DOHH2 (cell line): ENCODE measurements around the gene LAMC1.
"Not testable (repeated sequence)": the region's sequence is repeated elsewhere in the genome, so short reads cannot be mapped to it uniquely, and the experiment has no call there.

Experiments
- H3F3A ChIP-seq: fragments of 200-600 bp; sonication (generic), shearing (Covaris generic); 2 replicates; pipeline ENCODE4 v1.6.0; 2016; ENCODE audit warnings: antibody characterized with exemption, mild to moderate bottlenecking; ENCODE audit not compliant: control insufficient read depth, insufficient read depth
- H3K27ac ChIP-seq: fragments of 200-600 bp; sonication (generic); 2 replicates; pipeline ENCODE4 v1.5.1; 2014; ENCODE audit warnings: low read depth, mild to moderate bottlenecking, low read length, moderate library complexity
- H3K27me3 ChIP-seq: fragments of 200-600 bp; sonication (generic); 2 replicates; pipeline ENCODE4 v1.6.1; 2014; ENCODE audit warnings: mild to moderate bottlenecking, low read length, mixed read lengths; ENCODE audit not compliant: control insufficient read depth
- H3K36me3 ChIP-seq: fragments of 200-600 bp; sonication (generic); 2 replicates; pipeline ENCODE4 v1.6.1; 2014; ENCODE audit warnings: mild to moderate bottlenecking, low read length, moderate library complexity, mixed read lengths; ENCODE audit not compliant: control insufficient read depth
- H3K4me1 ChIP-seq: fragments of 200-600 bp; sonication (generic); 2 replicates; pipeline ENCODE4 v1.6.1; 2014; ENCODE audit warnings: mild to moderate bottlenecking, low read length, mixed read lengths; ENCODE audit not compliant: control insufficient read depth
- H3K4me2 ChIP-seq: fragments of 200-600 bp; sonication (generic); 2 replicates; pipeline ENCODE4 v1.6.0; 2014; ENCODE audit warnings: mild to moderate bottlenecking, low read length, moderate library complexity
- H3K4me3 ChIP-seq: fragments of 200-600 bp; sonication (generic); 2 replicates; pipeline ENCODE4 v1.5.1; 2014; ENCODE audit warnings: mild to moderate bottlenecking, low read length, mixed read lengths
- H3K79me2 ChIP-seq: fragments of 200-600 bp; sonication (generic); 2 replicates; pipeline ENCODE4 v1.6.1; 2014; ENCODE audit warnings: mild to moderate bottlenecking, low read length, mixed read lengths; ENCODE audit not compliant: control insufficient read depth
- H3K9me2 ChIP-seq: fragments of 200-600 bp; sonication (generic); replicated peaks from 2 replicates; pipeline ENCODE4 v1.6.1; 2014; ENCODE audit warnings: mild to moderate bottlenecking, low read length, mixed read lengths; ENCODE audit not compliant: control insufficient read depth
- H3K9me3 ChIP-seq: fragments of 200-600 bp; sonication (generic); 2 replicates; pipeline ENCODE4 v1.6.1; 2014; ENCODE audit warnings: antibody characterized with exemption, low read length, mixed read lengths; ENCODE audit not compliant: control insufficient read depth, insufficient read depth
- H4K20me1 ChIP-seq: fragments of 200-600 bp; sonication (generic); 2 replicates; pipeline ENCODE4 v1.6.0; 2014; ENCODE audit warnings: low read depth, mild to moderate bottlenecking, antibody characterized with exemption, low read length, moderate library complexity; ENCODE audit not compliant: control insufficient read depth, insufficient read depth
- EZH2phosphoT487 ChIP-seq: fragments of 200-600 bp; sonication (generic); IDR thresholded peaks from 2 replicates; pipeline ENCODE4 v1.6.1; 2017; ENCODE audit warnings: borderline replicate concordance, mild to moderate bottlenecking, antibody characterized with exemption, low read length, moderate library complexity, mixed read lengths
- TF ChIP-seq, protein P1 (sequence below): fragments of 200-600 bp; sonication (generic); IDR thresholded peaks from one replicate; pipeline ENCODE4 v1.5.1; 2014; ENCODE audit warnings: antibody characterized with exemption, mild to moderate bottlenecking, low read depth, low read length; ENCODE audit not compliant: poor library complexity, severe bottlenecking

The LAMC1 gene

DNA sequence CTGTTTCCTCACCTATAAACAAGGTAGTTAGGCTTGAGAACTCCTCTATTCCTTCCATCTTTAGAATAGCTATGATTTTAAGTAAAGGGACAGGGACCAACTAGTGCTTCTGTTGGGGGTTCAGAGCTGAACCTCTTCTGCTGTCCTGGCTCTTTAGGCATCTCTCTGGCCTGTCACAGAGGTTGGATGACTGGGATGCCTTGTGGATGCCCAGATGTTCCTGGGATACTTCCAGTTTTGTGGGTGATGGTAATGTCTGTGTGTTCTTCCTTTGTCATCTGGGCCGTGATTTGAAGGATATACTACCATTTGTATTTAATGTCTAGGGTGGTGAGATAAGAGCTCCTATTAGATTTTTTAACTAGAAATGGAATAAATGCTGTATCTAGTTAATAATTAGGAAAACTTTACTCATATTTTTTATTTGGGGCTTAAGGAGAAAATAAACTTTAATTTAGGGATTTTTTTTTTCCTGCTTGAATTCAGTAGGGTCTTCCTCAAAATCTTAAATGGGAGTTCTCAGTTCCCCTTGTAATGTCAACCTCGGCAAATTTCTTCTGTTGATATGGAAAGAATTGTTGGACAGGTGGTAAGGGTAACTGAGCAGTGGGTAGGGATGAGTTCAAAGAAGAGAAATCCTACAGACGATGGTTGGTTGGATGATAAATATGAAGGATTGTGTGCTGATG is 47.2 kb downstream of the LAMC1 start:
- H3K36me3 ChIP-seq = no peaks in the 10 kb centered on the region
- H3K9me2 ChIP-seq = no peaks in the 10 kb centered on the region
- peak overlapping the region; percentile 76 for H3K4me3 ChIP-seq
- H3K4me2 ChIP-seq = peak overlapping the region; percentile 99
- TF ChIP-seq EZH2phosphoT487 = no peak
- TF ChIP-seq, protein P1, sequence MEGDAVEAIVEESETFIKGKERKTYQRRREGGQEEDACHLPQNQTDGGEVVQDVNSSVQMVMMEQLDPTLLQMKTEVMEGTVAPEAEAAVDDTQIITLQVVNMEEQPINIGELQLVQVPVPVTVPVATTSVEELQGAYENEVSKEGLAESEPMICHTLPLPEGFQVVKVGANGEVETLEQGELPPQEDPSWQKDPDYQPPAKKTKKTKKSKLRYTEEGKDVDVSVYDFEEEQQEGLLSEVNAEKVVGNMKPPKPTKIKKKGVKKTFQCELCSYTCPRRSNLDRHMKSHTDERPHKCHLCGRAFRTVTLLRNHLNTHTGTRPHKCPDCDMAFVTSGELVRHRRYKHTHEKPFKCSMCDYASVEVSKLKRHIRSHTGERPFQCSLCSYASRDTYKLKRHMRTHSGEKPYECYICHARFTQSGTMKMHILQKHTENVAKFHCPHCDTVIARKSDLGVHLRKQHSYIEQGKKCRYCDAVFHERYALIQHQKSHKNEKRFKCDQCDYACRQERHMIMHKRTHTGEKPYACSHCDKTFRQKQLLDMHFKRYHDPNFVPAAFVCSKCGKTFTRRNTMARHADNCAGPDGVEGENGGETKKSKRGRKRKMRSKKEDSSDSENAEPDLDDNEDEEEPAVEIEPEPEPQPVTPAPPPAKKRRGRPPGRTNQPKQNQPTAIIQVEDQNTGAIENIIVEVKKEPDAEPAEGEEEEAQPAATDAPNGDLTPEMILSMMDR = no peak
- H3K79me2 ChIP-seq = peaks cover 21% of the 10 kb centered on the region
- H3K9me3 ChIP-seq = no peaks in the 10 kb centered on the region
- H3K4me1 ChIP-seq = peaks cover 63% of the 10 kb centered on the region
- peaks cover 16% of the 10 kb centered on the region for H3F3A ChIP-seq
- no peaks in the 10 kb centered on the region for H3K27me3 ChIP-seq
- peak overlapping the region; percentile 94 for H3K27ac ChIP-seq
- H4K20me1 ChIP-seq = 0 out of 2 replicates have a peak, but pooled peaks cover 5% of the 10 kb centered on the region

DNA sequence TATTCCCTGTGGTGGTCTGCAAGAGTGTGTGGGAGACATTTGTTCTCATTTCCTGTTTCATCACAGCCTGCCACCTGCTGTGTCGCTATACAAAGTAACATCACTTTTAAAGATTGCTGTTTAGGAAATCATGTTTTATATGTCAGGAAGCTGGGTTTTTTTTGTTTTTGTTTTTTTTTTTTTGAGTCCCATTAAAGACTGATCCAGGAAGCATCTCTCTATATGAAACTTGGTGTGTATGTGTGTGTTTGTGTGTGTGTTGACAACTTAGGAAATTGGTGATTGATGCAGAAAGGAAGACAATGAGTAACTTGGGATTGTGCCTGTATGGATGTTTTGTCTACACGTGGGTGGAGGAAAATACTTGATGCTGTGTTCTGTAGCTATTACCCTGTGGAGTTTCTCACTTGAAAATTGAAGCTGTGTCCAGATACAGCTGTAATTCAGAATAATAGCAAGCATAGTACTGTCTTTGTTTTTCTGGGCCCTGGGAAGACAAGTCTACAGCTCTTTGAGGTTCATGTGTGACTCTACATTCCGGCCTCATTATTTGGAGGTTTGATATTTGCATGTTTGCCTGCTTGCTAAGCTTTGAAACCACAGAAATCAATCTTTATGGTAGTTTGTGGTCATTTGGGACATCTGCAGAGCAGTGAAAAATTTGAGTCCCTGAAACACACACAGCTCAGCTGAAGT is 47.9 kb downstream of the LAMC1 start:
- Histone ChIP-seq H3K4me1 (peaks cover 70% of the 10 kb centered on the region), H3K27ac (peak overlapping the region; percentile 94), H3K79me2 (peaks cover 25% of the 10 kb centered on the region), H4K20me1 (0 out of 2 replicates have a peak, but pooled peaks cover 5% of the 10 kb centered on the region), H3F3A (peaks cover 16% of the 10 kb centered on the region), H3K4me2 (peak overlapping the region; percentile 99), H3K9me2 (no peaks in the 10 kb centered on the region), H3K27me3 (no peaks in the 10 kb centered on the region; the same call in 1 of the 2 replicates), H3K4me3 (peak overlapping the region; percentile 76), H3K9me3 (no peaks in the 10 kb centered on the region), H3K36me3 (no peaks in the 10 kb centered on the region)
- TF ChIP-seq EZH2phosphoT487 = no peak
- TF ChIP-seq, protein P1 = no peak

DNA sequence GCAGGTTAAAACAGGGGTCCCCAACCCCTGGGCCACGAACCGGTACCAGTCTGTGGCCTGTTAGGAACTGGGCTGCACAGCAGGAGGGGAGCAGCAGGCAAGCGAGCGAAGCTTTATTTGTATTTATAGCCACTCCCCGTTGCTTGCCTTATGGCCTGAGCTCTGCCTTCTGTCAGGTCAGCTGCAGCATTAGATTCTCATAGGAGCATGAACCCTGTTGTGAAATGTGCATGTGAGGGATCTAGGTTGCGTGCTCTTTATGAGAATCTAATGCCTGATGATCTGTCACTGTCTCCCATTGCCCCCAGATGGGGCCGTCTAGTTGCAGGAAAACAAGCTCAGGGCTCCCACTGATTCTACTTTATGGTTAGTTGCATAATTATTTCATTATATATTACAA is 49.4 kb downstream of the LAMC1 start:
- not testable (repeated sequence) for H4K20me1 ChIP-seq, H3K9me2 ChIP-seq, H3K36me3 ChIP-seq, H3K27me3 ChIP-seq, H3K9me3 ChIP-seq
- Histone ChIP-seq H3K79me2 (peaks cover 32% of the 10 kb centered on the region), H3K27ac (peak overlapping the region; percentile 94; the same call in 1 of the 2 replicates), H3K4me2 (peak overlapping the region; percentile 99), H3K4me1 (peaks cover 70% of the 10 kb centered on the region), H3K4me3 (peak overlapping the region; percentile 76), H3F3A (peaks cover 16% of the 10 kb centered on the region)

DNA sequence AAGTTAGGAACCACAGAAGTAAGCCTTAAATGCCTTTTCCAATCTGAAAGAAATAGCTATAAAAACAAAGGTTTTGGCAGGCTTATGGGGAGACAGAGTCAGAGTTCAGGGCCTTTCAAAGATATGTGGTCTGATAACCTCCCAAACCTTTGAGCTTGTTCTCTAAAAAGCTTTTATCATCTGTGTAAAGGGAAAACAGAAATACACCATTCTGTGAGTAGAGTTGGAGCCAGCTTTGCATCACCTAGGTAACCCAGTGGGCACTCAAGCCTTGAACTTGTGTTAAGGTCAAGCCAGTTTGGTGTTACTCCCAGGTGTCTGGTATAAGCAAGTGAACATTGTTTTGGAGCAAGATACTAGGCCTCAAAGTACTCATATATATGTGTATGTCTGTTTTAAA is 50.1 kb downstream of the LAMC1 start:
- Histone ChIP-seq H3F3A (peaks cover 16% of the 10 kb centered on the region), H3K4me3 (no peak overlapping the region), H3K4me1 (peaks cover 66% of the 10 kb centered on the region), H3K27me3 (peaks cover 4% of the 10 kb centered on the region; the same call in 1 of the 2 replicates), H3K9me2 (no peaks in the 10 kb centered on the region), H3K36me3 (no peaks in the 10 kb centered on the region), H3K27ac (no peak overlapping the region), H3K79me2 (peaks cover 32% of the 10 kb centered on the region), H3K9me3 (no peaks in the 10 kb centered on the region), H3K4me2 (peak overlapping the region; percentile 9; the same call in 1 of the 2 replicates), H4K20me1 (0 out of 2 replicates have a peak, but pooled peaks cover 5% of the 10 kb centered on the region)
- TF ChIP-seq EZH2phosphoT487 = no peak
